ENCODE measurements around the gene CRYZL1. TPM values are rescaled to one million over a fixed set of nuclear protein-coding genes. Genes with fewer than 3 reads are reported as not detected.

CRYZL1 gene
- polyA plus RNA-seq, 1 donor (not counting 4 experiments of a cell fraction or from before 2014, with no cell fraction given), result 48.9 TPM

GRCh38 chr21:33659568-33659949 is 18.0 kb upstream of the CRYZL1 start:
- peaks cover 5% of the 10 kb centered on the region for H3K9me3 ChIP-seq (ENCODE audit: control insufficient read depth, low read depth, low read length)
- no peaks in the 10 kb centered on the region for H4K20me1 ChIP-seq (ENCODE audit: control insufficient read depth, extremely low read depth, insufficient read depth, low read length)
- DNase-seq (ENCODE audit: low read depth, low spot score), result no peak
- TF ChIP-seq EZH2 (IDR thresholded peaks at IDR 0.05; ENCODE audit: low read length) (no peak), CTCF (optimal IDR thresholded peaks at IDR 0.05 in 1 of 3, IDR thresholded peaks at IDR 0.05 in 1 of 3, conservative IDR thresholded peaks at IDR 0.05 in 1 of 3; ENCODE audit: extremely low read depth in 1 of 3, insufficient read depth in 2 of 3, low read length in 3 of 3) (no peak)
- no peaks in the 10 kb centered on the region for H3K9me1 ChIP-seq (ENCODE audit: control insufficient read depth, extremely low read depth, insufficient read depth, low read length)
- peaks cover 75% of the 10 kb centered on the region for H3K79me2 ChIP-seq (ENCODE audit: control insufficient read depth, insufficient read depth, low read length)
- dilution Hi-C loops (cut with MboI; ENCODE audit: extremely low pct_ligation_motif_present, low sequenced_read_pairs), result no loop called here
- no peak for FAIRE-seq
- H3K4me3 ChIP-seq (ENCODE audit: control insufficient read depth in 2 of 3, extremely low read depth in 1 of 3, insufficient read depth in 2 of 3, low read depth in 1 of 3, low read length in 3 of 3), result no peak overlapping the region
- H3K36me3 ChIP-seq (ENCODE audit: control insufficient read depth in 2 of 2, extremely low read depth in 1 of 2, insufficient read depth in 2 of 2, low read length in 2 of 2), result peaks cover 0 to 2% of the 10 kb centered on the region in 2 experiments
- no peak overlapping the region for H2AFZ ChIP-seq (ENCODE audit: control insufficient read depth, low read length)
- H3K27me3 ChIP-seq (ENCODE audit: control insufficient read depth, extremely low read depth, insufficient read depth, low read length), result no peaks in the 10 kb centered on the region
- H3K4me2 ChIP-seq (ENCODE audit: control insufficient read depth, extremely low read depth, insufficient read depth, low read depth, low read length), result no peak overlapping the region
- H3K27ac ChIP-seq (ENCODE audit: control insufficient read depth, insufficient read depth, low read length), result no peak overlapping the region
- H3K9ac ChIP-seq (ENCODE audit: control insufficient read depth, extremely low read depth, insufficient read depth, low read length), result no peak overlapping the region
- H3K4me1 ChIP-seq (ENCODE audit: control insufficient read depth, extremely low read depth, insufficient read depth, low read length), result peaks cover 31% of the 10 kb centered on the region

GRCh38 chr21:33658919-33659567 is 17.5 kb upstream of the CRYZL1 start:
- Histone ChIP-seq H4K20me1 (ENCODE audit: control insufficient read depth, extremely low read depth, insufficient read depth, low read length) (no peaks in the 10 kb centered on the region), H3K4me3 (ENCODE audit: control insufficient read depth in 2 of 3, extremely low read depth in 1 of 3, insufficient read depth in 2 of 3, low read depth in 1 of 3, low read length in 3 of 3) (no peak overlapping the region), H3K4me2 (ENCODE audit: control insufficient read depth, extremely low read depth, insufficient read depth, low read depth, low read length) (no peak overlapping the region), H3K9me1 (ENCODE audit: control insufficient read depth, extremely low read depth, insufficient read depth, low read length) (no peaks in the 10 kb centered on the region), H3K4me1 (ENCODE audit: control insufficient read depth, extremely low read depth, insufficient read depth, low read length) (peaks cover 32% of the 10 kb centered on the region), H3K27ac (ENCODE audit: control insufficient read depth, insufficient read depth, low read length) (no peak overlapping the region), H3K36me3 (ENCODE audit: control insufficient read depth in 2 of 2, extremely low read depth in 1 of 2, insufficient read depth in 2 of 2, low read length in 2 of 2) (peaks cover 0 to 2% of the 10 kb centered on the region in 2 experiments), H3K9ac (ENCODE audit: control insufficient read depth, extremely low read depth, insufficient read depth, low read length) (no peak overlapping the region), H2AFZ (ENCODE audit: control insufficient read depth, low read length) (no peak overlapping the region), H3K27me3 (ENCODE audit: control insufficient read depth, extremely low read depth, insufficient read depth, low read length) (no peaks in the 10 kb centered on the region), H3K9me3 (ENCODE audit: control insufficient read depth, low read depth, low read length) (peaks cover 5% of the 10 kb centered on the region), H3K79me2 (ENCODE audit: control insufficient read depth, insufficient read depth, low read length) (peaks cover 75% of the 10 kb centered on the region)
- DNase-seq (ENCODE audit: low read depth, low spot score) (no peak), FAIRE-seq (no peak)
- TF ChIP-seq EZH2 (IDR thresholded peaks at IDR 0.05; ENCODE audit: low read length) (no peak), CTCF (optimal IDR thresholded peaks at IDR 0.05 in 1 of 3, IDR thresholded peaks at IDR 0.05 in 1 of 3, conservative IDR thresholded peaks at IDR 0.05 in 1 of 3; ENCODE audit: extremely low read depth in 1 of 3, insufficient read depth in 2 of 3, low read length in 3 of 3) (no peak)
- dilution Hi-C loops (cut with MboI; ENCODE audit: extremely low pct_ligation_motif_present, low sequenced_read_pairs), result no loop called here
